ENCODE data around the gene UGT1A10. TPM values are rescaled to one million over a fixed set of nuclear protein-coding genes. Genes with fewer than 3 reads are reported as not detected.

UGT1A10 gene
- total RNA-seq, 1 donor from 2014 or later: not detected

- Mint-ChIP-seq H3K27me3 (peaks cover 26% of the 10 kb centered on the region), H3K27ac (no peak overlapping the region), H3K9me3 (ENCODE audit: low read depth) (no peaks in the 10 kb centered on the region), H3K36me3 (ENCODE audit: insufficient read depth) (no peaks in the 10 kb centered on the region), H3K4me3 (ENCODE audit: low read depth) (no peak overlapping the region), H3K4me1 (ENCODE audit: low read depth) (no peaks in the 10 kb centered on the region)
- no peak for DNase-seq (ENCODE audit: low spot score, unreplicated experiment)
- TF ChIP-seq CTCF (IDR thresholded peaks at IDR 0.05; ENCODE audit: unreplicated experiment): no peak
Observed at GRCh38 chr2:233674995-233675394, 38.7 kb downstream of the UGT1A10 start.

GRCh38 chr2:233676046-233676445 is 39.8 kb downstream of the UGT1A10 start:
- H3K4me1 Mint-ChIP-seq (ENCODE audit: low read depth): no peaks in the 10 kb centered on the region
- no peaks in the 10 kb centered on the region for H3K36me3 Mint-ChIP-seq (ENCODE audit: insufficient read depth)
- H3K9me3 Mint-ChIP-seq (ENCODE audit: low read depth): no peaks in the 10 kb centered on the region
- H3K4me3 Mint-ChIP-seq (ENCODE audit: low read depth): no peak overlapping the region
- no peak for TF ChIP-seq CTCF (IDR thresholded peaks at IDR 0.05; ENCODE audit: unreplicated experiment)
- no peak for DNase-seq (ENCODE audit: low spot score, unreplicated experiment)
- peaks cover 26% of the 10 kb centered on the region for H3K27me3 Mint-ChIP-seq
- no peak overlapping the region for H3K27ac Mint-ChIP-seq

- TF ChIP-seq CTCF (IDR thresholded peaks at IDR 0.05; ENCODE audit: unreplicated experiment): no peak
- Mint-ChIP-seq H3K4me1 (ENCODE audit: low read depth) (no peaks in the 10 kb centered on the region), H3K36me3 (ENCODE audit: insufficient read depth) (no peaks in the 10 kb centered on the region), H3K9me3 (ENCODE audit: low read depth) (no peaks in the 10 kb centered on the region), H3K27me3 (peaks cover 24% of the 10 kb centered on the region), H3K27ac (no peak overlapping the region), H3K4me3 (ENCODE audit: low read depth) (no peak overlapping the region)
- no peak for DNase-seq (ENCODE audit: low spot score, unreplicated experiment)
Observed at GRCh38 chr2:233679196-233679595, 42.9 kb downstream of the UGT1A10 start.

- H3K36me3 Mint-ChIP-seq (ENCODE audit: insufficient read depth): no peaks in the 10 kb centered on the region
- H3K9me3 Mint-ChIP-seq (ENCODE audit: low read depth): no peaks in the 10 kb centered on the region
Observed at GRCh38 chr2:233680361-233681045, 44.3 kb downstream of the UGT1A10 start.

GRCh38 chr2:233681521-233682099 is 45.4 kb downstream of the UGT1A10 start, which contains the start of gene UGT1A7:
UGT1A7 (plus strand) TSS chr2:233681901; CDS start chr2:233681938, 37 bp downstream.
- Mint-ChIP-seq H3K27ac (peak within 1 kb of the TSS; percentile 19), H3K9me3 (ENCODE audit: low read depth) (no peaks in the 10 kb centered on the region), H3K27me3 (peaks cover 20% of the 10 kb centered on the region), H3K4me1 (ENCODE audit: low read depth) (no peaks in the 10 kb centered on the region), H3K36me3 (ENCODE audit: insufficient read depth) (no peaks in the 10 kb centered on the region), H3K4me3 (ENCODE audit: low read depth) (no peak within 1 kb of the TSS)
- DNase-seq (ENCODE audit: low spot score, unreplicated experiment): no peak
- no peak for TF ChIP-seq CTCF (IDR thresholded peaks at IDR 0.05; ENCODE audit: unreplicated experiment)

More at GRCh38 chr2:233680361-233681045, 44.3 kb downstream of the UGT1A10 start:
- H3K27ac Mint-ChIP-seq: no peak overlapping the region
- peaks cover 24% of the 10 kb centered on the region for H3K27me3 Mint-ChIP-seq
- H3K4me1 Mint-ChIP-seq (ENCODE audit: low read depth): no peaks in the 10 kb centered on the region
- TF ChIP-seq CTCF (IDR thresholded peaks at IDR 0.05; ENCODE audit: unreplicated experiment): no peak
- no peak for DNase-seq (ENCODE audit: low spot score, unreplicated experiment)
- no peak overlapping the region for H3K4me3 Mint-ChIP-seq (ENCODE audit: low read depth)
